Measurements from ENCODE around the gene TCP11L1.
"Not testable (repeated sequence)": the region's sequence is repeated elsewhere in the genome, so short reads cannot be mapped to it uniquely, and the experiment has no call there.

TCP11L1 gene

GRCh38 chr11:33049565-33050408 lies 10.4 kb downstream of the TCP11L1 start:
- H2AFZ ChIP-seq (ENCODE audit: low read length, unreplicated experiment); H3K4me1 ChIP-seq (ENCODE audit: control insufficient read depth, insufficient read depth, low read length, unreplicated experiment); H3K27ac ChIP-seq (ENCODE audit: low read depth, low read length); H3K79me2 ChIP-seq (ENCODE audit: control insufficient read depth, insufficient read depth, low read length, unreplicated experiment); H3K4me3 ChIP-seq (ENCODE audit: low read depth, low read length); H3K27me3 ChIP-seq (ENCODE audit: insufficient read depth, low read length): not testable (repeated sequence)
- peaks cover 23% of the 10 kb centered on the region for H3K36me3 ChIP-seq (ENCODE audit: insufficient read depth, low read length)

- Histone ChIP-seq H3K4me1 (ENCODE audit: control insufficient read depth, insufficient read depth, low read length, unreplicated experiment) (no peaks in the 10 kb centered on the region), H3K36me3 (ENCODE audit: insufficient read depth, low read length) (0 out of 2 replicates have a peak, but pooled peaks cover 6% of the 10 kb centered on the region), H3K27me3 (ENCODE audit: insufficient read depth, low read length) (no peaks in the 10 kb centered on the region), H3K79me2 (ENCODE audit: control insufficient read depth, insufficient read depth, low read length, unreplicated experiment) (no peaks in the 10 kb centered on the region), H2AFZ (ENCODE audit: low read length, unreplicated experiment) (no peak overlapping the region), H3K4me3 (ENCODE audit: low read depth, low read length) (no peak overlapping the region), H3K27ac (ENCODE audit: low read depth, low read length) (no peak overlapping the region)
Measured at GRCh38 chr11:33052231-33052630, 12.9 kb downstream of the TCP11L1 start.

GRCh38 chr11:33055375-33055774 lies 16.0 kb downstream of the TCP11L1 start:
- Histone ChIP-seq H3K79me2 (ENCODE audit: control insufficient read depth, insufficient read depth, low read length, unreplicated experiment) (no peaks in the 10 kb centered on the region), H3K4me3 (ENCODE audit: low read depth, low read length) (no peak overlapping the region), H3K27me3 (ENCODE audit: insufficient read depth, low read length) (no peaks in the 10 kb centered on the region), H3K36me3 (ENCODE audit: insufficient read depth, low read length) (peaks cover 14% of the 10 kb centered on the region; the same call in 1 of the 2 replicates), H3K27ac (ENCODE audit: low read depth, low read length) (no peak overlapping the region), H2AFZ (ENCODE audit: low read length, unreplicated experiment) (no peak overlapping the region), H3K4me1 (ENCODE audit: control insufficient read depth, insufficient read depth, low read length, unreplicated experiment) (no peaks in the 10 kb centered on the region)

GRCh38 chr11:33057284-33057683 lies 17.9 kb downstream of the TCP11L1 start:
- Histone ChIP-seq H3K27ac (ENCODE audit: low read depth, low read length) (no peak overlapping the region), H3K36me3 (ENCODE audit: insufficient read depth, low read length) (peaks cover 14% of the 10 kb centered on the region; the same call in 1 of the 2 replicates), H3K4me3 (ENCODE audit: low read depth, low read length) (no peak overlapping the region), H3K4me1 (ENCODE audit: control insufficient read depth, insufficient read depth, low read length, unreplicated experiment) (peaks cover 9% of the 10 kb centered on the region), H3K79me2 (ENCODE audit: control insufficient read depth, insufficient read depth, low read length, unreplicated experiment) (no peaks in the 10 kb centered on the region), H3K27me3 (ENCODE audit: insufficient read depth, low read length) (no peaks in the 10 kb centered on the region), H2AFZ (ENCODE audit: low read length, unreplicated experiment) (no peak overlapping the region)

GRCh38 chr11:33059331-33060007 lies 20.1 kb downstream of the TCP11L1 start:
- Histone ChIP-seq H3K27ac (ENCODE audit: low read depth, low read length) (no peak overlapping the region), H3K4me3 (ENCODE audit: low read depth, low read length) (no peak overlapping the region), H3K4me1 (ENCODE audit: control insufficient read depth, insufficient read depth, low read length, unreplicated experiment) (peaks cover 21% of the 10 kb centered on the region), H3K36me3 (ENCODE audit: insufficient read depth, low read length) (peaks cover 14% of the 10 kb centered on the region; the same call in 1 of the 2 replicates), H2AFZ (ENCODE audit: low read length, unreplicated experiment) (no peak overlapping the region), H3K79me2 (ENCODE audit: control insufficient read depth, insufficient read depth, low read length, unreplicated experiment) (no peaks in the 10 kb centered on the region), H3K27me3 (ENCODE audit: insufficient read depth, low read length) (no peaks in the 10 kb centered on the region)

- H3K36me3 ChIP-seq (ENCODE audit: insufficient read depth, low read length), result peaks cover 14% of the 10 kb centered on the region; the same call in 1 of the 2 replicates
- no peaks in the 10 kb centered on the region for H3K79me2 ChIP-seq (ENCODE audit: control insufficient read depth, insufficient read depth, low read length, unreplicated experiment)
- no peak overlapping the region for H3K4me3 ChIP-seq (ENCODE audit: low read depth, low read length)
- H2AFZ ChIP-seq (ENCODE audit: low read length, unreplicated experiment), result no peak overlapping the region
- peaks cover 21% of the 10 kb centered on the region for H3K4me1 ChIP-seq (ENCODE audit: control insufficient read depth, insufficient read depth, low read length, unreplicated experiment)
- H3K27ac ChIP-seq (ENCODE audit: low read depth, low read length), result no peak overlapping the region
- no peaks in the 10 kb centered on the region for H3K27me3 ChIP-seq (ENCODE audit: insufficient read depth, low read length)
Measured at GRCh38 chr11:33060271-33060670, 20.9 kb downstream of the TCP11L1 start.

- Histone ChIP-seq H3K4me1 (ENCODE audit: control insufficient read depth, insufficient read depth, low read length, unreplicated experiment) (peaks cover 21% of the 10 kb centered on the region), H3K36me3 (ENCODE audit: insufficient read depth, low read length) (peaks cover 21% of the 10 kb centered on the region; the same call in 1 of the 2 replicates), H3K27me3 (ENCODE audit: insufficient read depth, low read length) (no peaks in the 10 kb centered on the region), H3K4me3 (ENCODE audit: low read depth, low read length) (no peak overlapping the region), H3K27ac (ENCODE audit: low read depth, low read length) (no peak overlapping the region), H2AFZ (ENCODE audit: low read length, unreplicated experiment) (no peak overlapping the region), H3K79me2 (ENCODE audit: control insufficient read depth, insufficient read depth, low read length, unreplicated experiment) (no peaks in the 10 kb centered on the region)
Measured at GRCh38 chr11:33062137-33062536, 22.8 kb downstream of the TCP11L1 start.

GRCh38 chr11:33063326-33063881 lies 24.0 kb downstream of the TCP11L1 start:
- H3K4me1 ChIP-seq (ENCODE audit: control insufficient read depth, insufficient read depth, low read length, unreplicated experiment), result peaks cover 21% of the 10 kb centered on the region
- H3K36me3 ChIP-seq (ENCODE audit: insufficient read depth, low read length), result peaks cover 18% of the 10 kb centered on the region; the same call in 1 of the 2 replicates
- peak overlapping the region; percentile 25; the same call in 1 of the 2 replicates for H3K27ac ChIP-seq (ENCODE audit: low read depth, low read length)
- H3K4me3 ChIP-seq (ENCODE audit: low read depth, low read length), result no peak overlapping the region
- H3K27me3 ChIP-seq (ENCODE audit: insufficient read depth, low read length), result no peaks in the 10 kb centered on the region
- no peak overlapping the region for H2AFZ ChIP-seq (ENCODE audit: low read length, unreplicated experiment)
- no peaks in the 10 kb centered on the region for H3K79me2 ChIP-seq (ENCODE audit: control insufficient read depth, insufficient read depth, low read length, unreplicated experiment)

- Histone ChIP-seq H2AFZ (ENCODE audit: low read length, unreplicated experiment) (no peak overlapping the region), H3K4me1 (ENCODE audit: control insufficient read depth, insufficient read depth, low read length, unreplicated experiment) (peaks cover 21% of the 10 kb centered on the region), H3K79me2 (ENCODE audit: control insufficient read depth, insufficient read depth, low read length, unreplicated experiment) (no peaks in the 10 kb centered on the region), H3K4me3 (ENCODE audit: low read depth, low read length) (no peak overlapping the region), H3K27ac (ENCODE audit: low read depth, low read length) (peak overlapping the region; percentile 25; the same call in 1 of the 2 replicates), H3K36me3 (ENCODE audit: insufficient read depth, low read length) (peaks cover 19% of the 10 kb centered on the region; the same call in 1 of the 2 replicates), H3K27me3 (ENCODE audit: insufficient read depth, low read length) (no peaks in the 10 kb centered on the region)
Measured at GRCh38 chr11:33064033-33064825, 24.9 kb downstream of the TCP11L1 start.

GRCh38 chr11:33064866-33065265 lies 25.5 kb downstream of the TCP11L1 start:
- no peaks in the 10 kb centered on the region for H3K27me3 ChIP-seq (ENCODE audit: insufficient read depth, low read length)
- H3K36me3 ChIP-seq (ENCODE audit: insufficient read depth, low read length), result peaks cover 14% of the 10 kb centered on the region; the same call in 1 of the 2 replicates
- H3K4me3 ChIP-seq (ENCODE audit: low read depth, low read length), result no peak overlapping the region
- H3K79me2 ChIP-seq (ENCODE audit: control insufficient read depth, insufficient read depth, low read length, unreplicated experiment), result no peaks in the 10 kb centered on the region
- H3K4me1 ChIP-seq (ENCODE audit: control insufficient read depth, insufficient read depth, low read length, unreplicated experiment), result peaks cover 21% of the 10 kb centered on the region
- H3K27ac ChIP-seq (ENCODE audit: low read depth, low read length), result no peak overlapping the region
- H2AFZ ChIP-seq (ENCODE audit: low read length, unreplicated experiment), result no peak overlapping the region
